T-cell (primary cell): Measurements from ENCODE around the gene HMOX2. TPM values are rescaled to one million over a fixed set of nuclear protein-coding genes. Genes with fewer than 3 reads are reported as not detected.

Experiments used
- ATAC-seq, 4 experiments: fragments of 200-7000 bp in 3 of 4; fragments of 150-1000 bp in 1 of 4; cut with Tn5 transposase; replicated peaks in 1 of 4; 1 replicate in 3 of 4; 2 replicates in 1 of 4; pipeline ENCODE4 v1.10.0; 2021; ENCODE audit warnings: moderate library complexity in 3 of 4, mild to moderate bottlenecking in 2 of 4, moderate number of reproducible peaks in 1 of 4
- CTCF ChIA-PET, 2 donors: fragments of 300-600 bp; sonication (Branson Sonifier 250); formaldehyde crosslinking; loops; one replicate each; lab custom pipeline; 2022; ENCODE audit warnings: antibody characterized with exemption in 2 of 2; lab: Charles Lee
- POLR2A ChIA-PET, 2 donors: fragments of 300-600 bp; sonication (Branson Sonifier 250); formaldehyde crosslinking; loops; one replicate each; lab custom pipeline; 2022; ENCODE audit warnings: antibody characterized with exemption in 2 of 2; lab: Charles Lee
- DNase-seq, 35 experiments: peaks; one replicate each; pipeline versions ENCODE4 v3.0.0 to v3.0.0-alpha.2; 2013 to 2023
- H3K27ac ChIP-seq: one replicate; pipeline ENCODE4 v1.5.1; 2013; ENCODE audit warnings: low read length
- H3K27me3 ChIP-seq, 2 experiments: replicated peaks in 1 of 2; 1 replicate in 1 of 2; 2 replicates in 1 of 2; pipeline versions ENCODE4 v1.6.1 to v1.7.0; 2013; ENCODE audit warnings: low read length in 1 of 2, mixed read lengths in 1 of 2; ENCODE audit not compliant: control insufficient read depth in 2 of 2, insufficient read depth in 2 of 2; ENCODE audit errors: extremely low read depth in 1 of 2
- H3K36me3 ChIP-seq, 2 donors: 1 replicate in 1 of 2; 2 replicates in 1 of 2; pipeline versions ENCODE4 v1.6.1 to v1.7.0; 2013; ENCODE audit warnings: low read length in 1 of 2; ENCODE audit not compliant: control insufficient read depth in 2 of 2, insufficient read depth in 1 of 2; ENCODE audit errors: extremely low read depth in 1 of 2
- H3K4me1 ChIP-seq, 2 experiments: 1 replicate in 1 of 2; 2 replicates in 1 of 2; pipeline versions ENCODE4 v1.6.1 to v1.7.0; 2013; ENCODE audit warnings: low read length in 2 of 2, mixed read lengths in 1 of 2; ENCODE audit not compliant: insufficient read depth in 2 of 2, control insufficient read depth in 1 of 2; ENCODE audit errors: extremely low read depth in 1 of 2
- H3K4me3 ChIP-seq, 2 donors: 1 replicate in 1 of 2; 2 replicates in 1 of 2; pipeline versions ENCODE4 v1.5.1 to v1.7.0; 2013; ENCODE audit warnings: mild to moderate bottlenecking in 2 of 2, low read length in 1 of 2, moderate library complexity in 1 of 2; ENCODE audit not compliant: control insufficient read depth in 1 of 2; ENCODE audit errors: extremely low read depth in 1 of 2
- H3K9me3 ChIP-seq: 2 replicates; pipeline ENCODE4 v1.7.0; 2013
- H3K27ac Mint-ChIP-seq, 2 donors: one replicate each; pipeline ENCODE4 v1.8.0; 2020 to 2021; ENCODE audit warnings: mild to moderate bottlenecking in 2 of 2, mixed read lengths in 2 of 2
- H3K27me3 Mint-ChIP-seq, 2 donors: one replicate each; pipeline ENCODE4 v1.8.0; 2021 to 2022; ENCODE audit warnings: mixed read lengths in 2 of 2
- H3K36me3 Mint-ChIP-seq: one replicate; pipeline ENCODE4 v1.8.0; 2021; ENCODE audit warnings: mixed read lengths
- H3K4me1 Mint-ChIP-seq, 3 donors: one replicate each; pipeline ENCODE4 v1.8.0; 2020 to 2022; ENCODE audit warnings: mixed read lengths in 3 of 3, mild to moderate bottlenecking in 1 of 3
- H3K4me3 Mint-ChIP-seq, 3 donors: one replicate each; pipeline ENCODE4 v1.8.0; 2020 to 2022; ENCODE audit warnings: mild to moderate bottlenecking in 3 of 3, mixed read lengths in 3 of 3, moderate library complexity in 3 of 3
- H3K9me3 Mint-ChIP-seq, 3 donors: one replicate each; pipeline ENCODE4 v1.8.0; 2020 to 2022; ENCODE audit warnings: mixed read lengths in 3 of 3
- WGBS: methylation state at CpG from one replicate; pipeline ENCODE4 v1.1.5; 2013; ENCODE audit warnings: missing lambda C conversion rate; ENCODE audit not compliant: insufficient coverage; 5-methylcytosine and 5-hydroxymethylcytosine counted together
- total RNA-seq, 35 experiments: library from RNA in 6 of 35; stranded (reverse) in 6 of 35; fragments of 120-200 nt in 1 of 35; gene quantifications; one replicate each; pipeline versions ENCODE4 v1.2.1 to v1.2.4 and lab custom pipeline; 2013 to 2026

The HMOX2 gene
- total RNA-seq, 5 donors from 2014 or later (not counting 1 experiment from before 2014, with no cell fraction given): 49.1 to 74.4 (median 70.5) TPM

DNA sequence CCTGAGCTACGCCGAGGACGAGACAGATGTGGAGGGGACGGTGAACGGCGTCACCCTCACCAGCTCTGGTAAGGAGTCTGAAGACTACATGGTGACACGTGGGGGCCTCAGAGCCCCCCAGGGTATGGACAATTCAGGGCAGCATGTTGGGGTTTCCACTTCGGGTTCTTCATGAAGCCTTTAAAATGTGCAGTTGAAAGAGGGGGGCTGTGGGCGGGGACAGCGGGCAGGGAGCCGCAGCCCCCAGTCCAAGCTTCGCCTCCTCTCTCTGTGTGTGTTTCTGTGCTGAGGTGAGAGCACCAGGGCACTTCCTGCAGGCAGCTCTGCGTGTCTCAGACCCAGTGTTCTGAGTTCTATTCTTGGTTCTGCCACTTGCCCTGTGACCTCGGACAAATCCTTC lies 25.8 kb upstream of the HMOX2 start:
- ATAC-seq: no peak
- Histone ChIP-seq H3K4me3 (no peak overlapping the region), H3K27me3 (no peaks in the 10 kb centered on the region), H3K27ac (no peak overlapping the region), H3K4me1 (no peaks in the 10 kb centered on the region), H3K9me3 (no peaks in the 10 kb centered on the region), H3K36me3 (peaks cover 30 to 90% of the 10 kb centered on the region in 2 donors)
- H3K9me3 Mint-ChIP-seq: no peaks in the 10 kb centered on the region
- H3K27ac Mint-ChIP-seq: no peak overlapping the region
- no peaks in the 10 kb centered on the region for H3K27me3 Mint-ChIP-seq
- CTCF ChIA-PET: interaction anchor here in 1 of 2 donors (0.5 kb wide), 1 partner anchor 20 kb away, joined by 6 read pairs; no protein-coding TSS in a partner anchor
- DNase-seq: no peak
- H3K36me3 Mint-ChIP-seq: peaks cover 40% of the 10 kb centered on the region
- POLR2A ChIA-PET: interaction anchor here in 1 of 2 donors (0.6 kb wide), 1 partner anchor 131 kb away, joined by 3 read pairs; no protein-coding TSS in a partner anchor
- no peaks in the 10 kb centered on the region for H3K4me1 Mint-ChIP-seq
- no peak overlapping the region for H3K4me3 Mint-ChIP-seq
- WGBS: 97% methylated on average over 9 of the region's 14 CpGs

- Histone ChIP-seq H3K36me3 (peaks cover 32 to 90% of the 10 kb centered on the region in 2 donors), H3K27ac (no peak overlapping the region), H3K4me3 (no peak overlapping the region), H3K4me1 (no peaks in the 10 kb centered on the region), H3K9me3 (no peaks in the 10 kb centered on the region), H3K27me3 (no peaks in the 10 kb centered on the region)
- H3K4me1 Mint-ChIP-seq: no peaks in the 10 kb centered on the region
- no peaks in the 10 kb centered on the region for H3K9me3 Mint-ChIP-seq
- ChIA-PET POLR2A (interaction anchor here in 1 of 2 donors (0.6 kb wide), 1 partner anchor 130 kb away, joined by 3 read pairs; no protein-coding TSS in a partner anchor), CTCF (interaction anchor here in 1 of 2 donors (0.5 to 0.7 kb wide), 2 partner anchors 19 to 74 kb away, joined by 6 to 7 read pairs; no protein-coding TSS in a partner anchor)
- ATAC-seq: no peak
- H3K4me3 Mint-ChIP-seq: no peak overlapping the region
- H3K27me3 Mint-ChIP-seq: no peaks in the 10 kb centered on the region
- H3K36me3 Mint-ChIP-seq: peaks cover 40% of the 10 kb centered on the region
- DNase-seq: no peak
- no peak overlapping the region for H3K27ac Mint-ChIP-seq
- WGBS: 93% methylated on average over 11 of the region's 14 CpGs
These were observed 25.2 kb upstream of the HMOX2 start for GRCh38 chr16:4450931-4451519.

- no peaks in the 10 kb centered on the region for H3K4me1 ChIP-seq
- no peak overlapping the region for H3K27ac ChIP-seq
- 100% methylated on average over 3 of the region's 5 CpGs for WGBS
- ATAC-seq (no peak), DNase-seq (no peak)
- H3K4me1 Mint-ChIP-seq: peaks cover 0 to 3% (median 0%) of the 10 kb centered on the region in 3 donors
- no peaks in the 10 kb centered on the region for H3K27me3 Mint-ChIP-seq
- no peak overlapping the region for H3K27ac Mint-ChIP-seq
- no peaks in the 10 kb centered on the region for H3K9me3 ChIP-seq
- no peak overlapping the region for H3K4me3 ChIP-seq
- peaks cover 29 to 87% of the 10 kb centered on the region in 2 donors for H3K36me3 ChIP-seq
- H3K9me3 Mint-ChIP-seq: no peaks in the 10 kb centered on the region
- no peaks in the 10 kb centered on the region for H3K27me3 ChIP-seq
- POLR2A ChIA-PET: no interaction called here
- CTCF ChIA-PET: no interaction called here
- peaks cover 34% of the 10 kb centered on the region for H3K36me3 Mint-ChIP-seq
- H3K4me3 Mint-ChIP-seq: no peak overlapping the region
These were observed 23.5 kb upstream of the HMOX2 start for GRCh38 chr16:4452674-4453073.

- H3K27me3 Mint-ChIP-seq: no peaks in the 10 kb centered on the region
- no peak overlapping the region for H3K27ac ChIP-seq
- POLR2A ChIA-PET: no interaction called here
- ATAC-seq: no peak
- peaks cover 28% of the 10 kb centered on the region for H3K36me3 Mint-ChIP-seq
- H3K36me3 ChIP-seq: peaks cover 22 to 69% of the 10 kb centered on the region in 2 donors
- WGBS: no CpG with 5 or more reads among the region's 9 CpGs
- DNase-seq: no peak
- H3K4me1 ChIP-seq: peaks cover 0 to 10% of the 10 kb centered on the region in 2 experiments
- no peak overlapping the region for H3K4me3 ChIP-seq
- CTCF ChIA-PET: no interaction called here
- no peak overlapping the region for H3K27ac Mint-ChIP-seq
- H3K9me3 ChIP-seq: no peaks in the 10 kb centered on the region
- H3K4me3 Mint-ChIP-seq: no peak overlapping the region
- H3K9me3 Mint-ChIP-seq: no peaks in the 10 kb centered on the region
- H3K4me1 Mint-ChIP-seq: peaks cover 7 to 10% (median 9%) of the 10 kb centered on the region in 3 donors
- H3K27me3 ChIP-seq: no peaks in the 10 kb centered on the region
These were observed 21.6 kb upstream of the HMOX2 start for GRCh38 chr16:4454623-4455022.

DNA sequence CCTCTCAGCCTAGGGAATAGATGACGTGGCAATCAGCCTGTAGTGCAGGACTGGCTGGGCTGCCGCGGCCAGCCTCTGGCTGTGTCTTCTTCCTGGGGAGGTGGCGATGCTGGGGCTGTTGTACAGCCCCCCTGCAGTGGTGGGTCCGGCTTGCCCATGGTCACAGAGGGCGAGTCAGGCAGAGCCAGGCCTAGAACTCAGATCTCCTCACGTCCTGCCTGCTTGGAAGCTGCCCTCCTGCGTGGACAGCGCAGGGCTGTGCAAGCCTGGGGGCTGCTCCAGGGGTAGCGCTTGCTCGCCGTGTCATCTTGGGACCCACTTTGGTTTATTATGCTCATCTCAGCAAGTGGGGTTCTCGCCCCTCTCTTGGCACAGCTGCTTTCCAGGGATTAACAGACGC lies 21.1 kb upstream of the HMOX2 start:
- Mint-ChIP-seq H3K27ac (no peak overlapping the region), H3K4me3 (no peak overlapping the region), H3K27me3 (no peaks in the 10 kb centered on the region), H3K36me3 (peaks cover 28% of the 10 kb centered on the region), H3K9me3 (no peaks in the 10 kb centered on the region), H3K4me1 (peaks cover 10 to 15% (median 13%) of the 10 kb centered on the region in 3 donors)
- POLR2A ChIA-PET: no interaction called here
- peaks cover 0 to 15% of the 10 kb centered on the region in 2 experiments for H3K4me1 ChIP-seq
- DNase-seq: no peak
- no peak overlapping the region for H3K4me3 ChIP-seq
- H3K27me3 ChIP-seq: no peaks in the 10 kb centered on the region
- H3K9me3 ChIP-seq: no peaks in the 10 kb centered on the region
- WGBS: 90% methylated on average over 14 of the region's 14 CpGs
- H3K27ac ChIP-seq: no peak overlapping the region
- no peak for ATAC-seq
- CTCF ChIA-PET: no interaction called here
- peaks cover 22 to 65% of the 10 kb centered on the region in 2 donors for H3K36me3 ChIP-seq

GRCh38 chr16:4455951-4456350 lies 20.2 kb upstream of the HMOX2 start:
- CTCF ChIA-PET: no interaction called here
- Histone ChIP-seq H3K4me3 (no peak overlapping the region), H3K27ac (no peak overlapping the region), H3K27me3 (no peaks in the 10 kb centered on the region), H3K36me3 (peaks cover 22 to 56% of the 10 kb centered on the region in 2 donors), H3K9me3 (no peaks in the 10 kb centered on the region), H3K4me1 (peaks cover 0 to 17% of the 10 kb centered on the region in 2 experiments)
- Mint-ChIP-seq H3K9me3 (no peaks in the 10 kb centered on the region), H3K4me1 (peaks cover 13 to 18% (median 14%) of the 10 kb centered on the region in 3 donors), H3K36me3 (peaks cover 21% of the 10 kb centered on the region), H3K4me3 (no peak overlapping the region), H3K27ac (peak overlapping the region in 1 of 2 donors; percentile 55), H3K27me3 (no peaks in the 10 kb centered on the region)
- DNase-seq (no peak), ATAC-seq (no peak)
- 83% methylated on average over 10 of the region's 10 CpGs for WGBS
- POLR2A ChIA-PET: no interaction called here
